ENCODE data around the gene BARX1. TPM values are rescaled to one million over a fixed set of nuclear protein-coding genes. Genes with fewer than 3 reads are reported as not detected.

BARX1 gene
- total RNA-seq, 1 donor from 2014 or later: not detected

GRCh38 chr9:93911801-93912554 lies 43.2 kb downstream of the BARX1 start:
- no peak for FAIRE-seq
- Histone ChIP-seq H3K4me3 (ENCODE audit: low read depth, low read length) (no peak overlapping the region), H3K27me3 (ENCODE audit: control insufficient read depth, insufficient read depth, low read length) (peaks cover 1% of the 10 kb centered on the region), H3K36me3 (ENCODE audit: control insufficient read depth, insufficient read depth, low read length) (no peaks in the 10 kb centered on the region)
- DNase-seq (ENCODE audit: low read depth): no peak
- no peak for TF ChIP-seq CTCF (IDR thresholded peaks at IDR 0.05; ENCODE audit: insufficient read depth, low read length, severe bottlenecking)

GRCh38 chr9:93911136-93911745 lies 43.9 kb downstream of the BARX1 start:
- Histone ChIP-seq H3K27me3 (ENCODE audit: control insufficient read depth, insufficient read depth, low read length) (peaks cover 1% of the 10 kb centered on the region), H3K4me3 (ENCODE audit: low read depth, low read length) (no peak overlapping the region), H3K36me3 (ENCODE audit: control insufficient read depth, insufficient read depth, low read length) (no peaks in the 10 kb centered on the region)
- DNase-seq (ENCODE audit: low read depth): no peak
- no peak for TF ChIP-seq CTCF (IDR thresholded peaks at IDR 0.05; ENCODE audit: insufficient read depth, low read length, severe bottlenecking)
- FAIRE-seq: no peak

- no peak overlapping the region for H3K4me3 ChIP-seq (ENCODE audit: low read depth, low read length)
- no peaks in the 10 kb centered on the region for H3K36me3 ChIP-seq (ENCODE audit: control insufficient read depth, insufficient read depth, low read length)
- DNase-seq (ENCODE audit: low read depth) (no peak), FAIRE-seq (no peak)
- peaks cover 1% of the 10 kb centered on the region for H3K27me3 ChIP-seq (ENCODE audit: control insufficient read depth, insufficient read depth, low read length)
- no peak for TF ChIP-seq CTCF (IDR thresholded peaks at IDR 0.05; ENCODE audit: insufficient read depth, low read length, severe bottlenecking)
Observed at GRCh38 chr9:93910598-93910997, 44.6 kb downstream of the BARX1 start.

GRCh38 chr9:93910196-93910595 lies 45.0 kb downstream of the BARX1 start:
- no peaks in the 10 kb centered on the region for H3K36me3 ChIP-seq (ENCODE audit: control insufficient read depth, insufficient read depth, low read length)
- H3K27me3 ChIP-seq (ENCODE audit: control insufficient read depth, insufficient read depth, low read length): peaks cover 1% of the 10 kb centered on the region
- DNase-seq (ENCODE audit: low read depth) (no peak), FAIRE-seq (no peak)
- no peak for TF ChIP-seq CTCF (IDR thresholded peaks at IDR 0.05; ENCODE audit: insufficient read depth, low read length, severe bottlenecking)
- no peak overlapping the region for H3K4me3 ChIP-seq (ENCODE audit: low read depth, low read length)

GRCh38 chr9:93909242-93909616 lies 45.9 kb downstream of the BARX1 start:
- Histone ChIP-seq H3K4me3 (ENCODE audit: low read depth, low read length) (no peak overlapping the region), H3K27me3 (ENCODE audit: control insufficient read depth, insufficient read depth, low read length) (peaks cover 1% of the 10 kb centered on the region), H3K36me3 (ENCODE audit: control insufficient read depth, insufficient read depth, low read length) (no peaks in the 10 kb centered on the region)
- FAIRE-seq (no peak), DNase-seq (ENCODE audit: low read depth) (no peak)
- no peak for TF ChIP-seq CTCF (IDR thresholded peaks at IDR 0.05; ENCODE audit: insufficient read depth, low read length, severe bottlenecking)

Measured in bronchial epithelial cell (primary cell).